ENCODE data around the gene PKP2. TPM values are rescaled to one million over a fixed set of nuclear protein-coding genes. Genes with fewer than 3 reads are reported as not detected.

Gene PKP2
- total RNA-seq, 2 donors from 2014 or later, result 0.54 to 8.8 TPM

DNA sequence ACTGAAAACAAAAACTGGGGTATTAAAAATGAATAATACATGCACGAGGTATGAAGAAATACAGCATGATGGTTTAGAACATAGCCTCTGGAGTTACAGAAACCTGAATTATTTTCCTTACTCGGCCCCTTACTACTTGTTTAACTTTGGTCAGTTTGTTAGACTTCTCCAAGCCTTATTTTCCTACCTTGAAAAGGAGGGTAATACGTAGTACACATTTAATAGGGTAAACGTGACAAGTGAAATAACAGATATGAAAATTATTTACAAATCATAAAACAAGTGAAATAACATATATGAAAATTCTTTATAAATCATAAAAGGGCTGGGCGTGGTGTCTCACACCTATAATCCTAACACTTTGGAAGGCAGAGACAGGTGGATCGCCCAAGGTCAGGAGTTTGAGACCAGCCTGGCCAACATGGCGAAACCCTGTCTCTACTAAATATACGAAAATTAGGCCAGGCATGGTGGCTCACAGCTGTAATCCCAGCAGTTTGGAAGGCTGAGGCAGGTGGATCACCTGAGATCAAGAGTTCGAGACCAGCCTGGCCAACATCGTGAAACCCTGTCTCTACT, 11.4 kb upstream of the PKP2 start:
- DNase-seq (ENCODE audit: low spot score) (no peak), ATAC-seq (ENCODE audit: insufficient number of reproducible peaks, low FRiP score, low read depth) (no peak)
- Histone ChIP-seq H3K4me3 (no peak overlapping the region), H3K9me3 (no peaks in the 10 kb centered on the region), H3K27ac (no peak overlapping the region), H3K36me3 (no peaks in the 10 kb centered on the region), H3K27me3 (replicated peaks; ENCODE audit: insufficient read depth) (no peaks in the 10 kb centered on the region), H3K4me1 (ENCODE audit: control insufficient read depth in 1 of 2, low read depth in 2 of 2) (no peaks in the 10 kb centered on the region)
- TF ChIP-seq, protein P1, sequence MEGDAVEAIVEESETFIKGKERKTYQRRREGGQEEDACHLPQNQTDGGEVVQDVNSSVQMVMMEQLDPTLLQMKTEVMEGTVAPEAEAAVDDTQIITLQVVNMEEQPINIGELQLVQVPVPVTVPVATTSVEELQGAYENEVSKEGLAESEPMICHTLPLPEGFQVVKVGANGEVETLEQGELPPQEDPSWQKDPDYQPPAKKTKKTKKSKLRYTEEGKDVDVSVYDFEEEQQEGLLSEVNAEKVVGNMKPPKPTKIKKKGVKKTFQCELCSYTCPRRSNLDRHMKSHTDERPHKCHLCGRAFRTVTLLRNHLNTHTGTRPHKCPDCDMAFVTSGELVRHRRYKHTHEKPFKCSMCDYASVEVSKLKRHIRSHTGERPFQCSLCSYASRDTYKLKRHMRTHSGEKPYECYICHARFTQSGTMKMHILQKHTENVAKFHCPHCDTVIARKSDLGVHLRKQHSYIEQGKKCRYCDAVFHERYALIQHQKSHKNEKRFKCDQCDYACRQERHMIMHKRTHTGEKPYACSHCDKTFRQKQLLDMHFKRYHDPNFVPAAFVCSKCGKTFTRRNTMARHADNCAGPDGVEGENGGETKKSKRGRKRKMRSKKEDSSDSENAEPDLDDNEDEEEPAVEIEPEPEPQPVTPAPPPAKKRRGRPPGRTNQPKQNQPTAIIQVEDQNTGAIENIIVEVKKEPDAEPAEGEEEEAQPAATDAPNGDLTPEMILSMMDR (IDR thresholded peaks at IDR 0.05), result no peak

DNA sequence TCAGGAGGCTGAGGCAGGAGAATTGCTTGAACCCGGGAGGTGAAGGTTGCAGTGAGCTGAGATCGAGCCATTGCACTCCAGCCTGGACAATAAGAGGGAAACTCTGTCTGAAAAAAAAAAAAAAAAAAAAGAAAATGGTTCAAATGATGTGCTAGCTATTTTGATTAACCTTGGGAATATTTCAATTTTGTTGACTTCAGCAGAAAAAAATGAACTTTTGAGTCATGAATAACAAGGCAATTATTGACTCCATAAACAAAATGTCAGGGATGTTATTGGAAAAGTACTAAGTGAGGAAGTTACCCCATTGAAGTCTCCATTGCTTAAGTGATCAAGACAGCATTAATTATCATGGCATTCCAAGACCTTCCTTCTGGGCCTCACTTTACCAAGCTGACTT, 10.6 kb upstream of the PKP2 start:
- no peaks in the 10 kb centered on the region for H3K9me3 ChIP-seq
- H3K27ac ChIP-seq, result no peak overlapping the region
- DNase-seq (ENCODE audit: low spot score) (no peak), ATAC-seq (ENCODE audit: insufficient number of reproducible peaks, low FRiP score, low read depth) (no peak)
- no peaks in the 10 kb centered on the region for H3K4me1 ChIP-seq (ENCODE audit: control insufficient read depth in 1 of 2, low read depth in 2 of 2)
- H3K4me3 ChIP-seq, result no peak overlapping the region
- no peaks in the 10 kb centered on the region for H3K27me3 ChIP-seq (replicated peaks; ENCODE audit: insufficient read depth)
- no peaks in the 10 kb centered on the region for H3K36me3 ChIP-seq
- TF ChIP-seq, protein P1 (IDR thresholded peaks at IDR 0.05), result no peak

DNA sequence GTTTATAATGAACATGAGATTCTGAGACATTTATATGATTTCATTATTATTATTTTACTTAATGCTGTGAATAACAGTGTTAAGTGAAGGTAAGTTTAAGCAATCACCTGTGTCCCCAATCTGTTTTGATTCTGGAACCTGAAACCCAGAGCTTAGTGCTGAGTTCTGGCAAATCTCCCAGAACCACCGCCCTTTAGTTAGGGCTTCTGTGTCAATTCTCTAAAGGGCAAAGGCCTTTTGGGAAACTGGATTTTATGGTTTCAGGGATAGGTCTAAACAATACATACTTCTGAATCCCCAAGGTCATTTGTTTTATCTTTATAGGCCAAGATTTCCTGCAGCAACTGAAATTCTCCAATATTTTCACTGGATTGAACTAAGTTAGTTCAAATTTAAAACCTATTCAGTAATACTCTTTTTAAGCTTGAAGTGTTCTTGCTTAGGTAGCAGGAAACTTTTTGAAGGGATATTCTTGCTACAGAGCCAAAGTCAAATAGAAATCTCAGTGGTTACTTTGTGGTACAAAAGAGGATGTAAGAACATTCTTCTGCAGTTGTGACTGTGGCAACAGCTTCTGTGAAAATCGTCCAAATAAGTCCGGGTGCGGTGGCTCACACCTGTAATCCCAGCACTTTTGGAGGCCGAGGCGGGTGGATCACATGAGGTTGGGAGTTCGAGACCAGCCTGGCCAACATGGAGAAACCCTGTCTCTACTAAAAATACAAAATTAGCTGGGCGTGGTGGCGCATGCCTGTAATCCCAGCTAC, 10.0 kb upstream of the PKP2 start:
- Histone ChIP-seq H3K9me3 (no peaks in the 10 kb centered on the region), H3K27me3 (replicated peaks; ENCODE audit: insufficient read depth) (no peaks in the 10 kb centered on the region), H3K27ac (no peak overlapping the region), H3K4me3 (no peak overlapping the region), H3K4me1 (ENCODE audit: control insufficient read depth in 1 of 2, low read depth in 2 of 2) (no peaks in the 10 kb centered on the region), H3K36me3 (no peaks in the 10 kb centered on the region)
- DNase-seq (ENCODE audit: low spot score) (no peak), ATAC-seq (ENCODE audit: insufficient number of reproducible peaks, low FRiP score, low read depth) (no peak)
- TF ChIP-seq, protein P1 (IDR thresholded peaks at IDR 0.05), result no peak

DNA sequence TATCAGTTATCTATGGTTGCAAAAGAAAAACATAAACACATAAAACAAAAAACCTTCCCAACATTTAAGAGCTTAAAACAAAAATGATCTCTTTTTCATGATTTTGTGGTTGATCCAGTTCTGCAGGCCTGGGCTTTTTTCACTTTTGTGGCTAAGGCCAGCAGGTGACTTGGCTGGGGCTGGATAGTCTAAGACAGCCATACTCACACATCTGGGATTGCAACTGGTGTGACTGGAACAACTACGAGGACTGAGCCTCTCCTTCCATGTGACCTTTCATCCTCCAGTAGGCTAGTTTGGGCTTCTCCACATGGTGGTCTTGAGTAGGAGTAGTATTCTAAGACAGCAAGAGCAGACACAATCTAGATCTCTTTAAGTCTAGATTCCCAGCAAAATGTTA, 7.2 kb upstream of the PKP2 start:
- Histone ChIP-seq H3K27me3 (replicated peaks; ENCODE audit: insufficient read depth) (no peaks in the 10 kb centered on the region), H3K4me3 (no peak overlapping the region), H3K36me3 (no peaks in the 10 kb centered on the region), H3K9me3 (no peaks in the 10 kb centered on the region), H3K4me1 (ENCODE audit: control insufficient read depth in 1 of 2, low read depth in 2 of 2) (no peaks in the 10 kb centered on the region), H3K27ac (no peak overlapping the region)
- ATAC-seq (ENCODE audit: insufficient number of reproducible peaks, low FRiP score, low read depth) (no peak), DNase-seq (ENCODE audit: low spot score) (no peak)
- TF ChIP-seq, protein P1 (IDR thresholded peaks at IDR 0.05), result no peak

DNA sequence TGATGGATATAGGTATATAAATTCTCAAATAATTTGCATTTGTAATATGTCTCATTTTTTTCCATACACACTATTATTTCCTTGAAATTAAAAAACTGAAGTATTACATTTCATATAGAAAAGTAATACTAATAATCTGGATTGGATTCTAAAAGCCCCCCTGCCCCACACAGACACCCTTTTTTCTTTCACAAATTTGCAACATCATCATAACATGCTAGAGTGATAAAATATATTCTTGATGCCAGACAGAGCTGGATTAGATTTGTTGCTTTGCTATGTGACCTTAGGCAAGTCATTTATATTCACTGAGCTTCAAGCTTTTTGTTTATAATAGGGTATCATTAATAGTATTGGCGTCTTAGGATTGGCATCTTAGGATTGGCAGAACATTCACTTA, 6.7 kb upstream of the PKP2 start:
- Histone ChIP-seq H3K27me3 (replicated peaks; ENCODE audit: insufficient read depth) (no peaks in the 10 kb centered on the region), H3K9me3 (no peaks in the 10 kb centered on the region), H3K4me1 (ENCODE audit: control insufficient read depth in 1 of 2, low read depth in 2 of 2) (no peaks in the 10 kb centered on the region), H3K36me3 (no peaks in the 10 kb centered on the region), H3K27ac (no peak overlapping the region), H3K4me3 (no peak overlapping the region)
- TF ChIP-seq, protein P1 (IDR thresholded peaks at IDR 0.05), result no peak
- ATAC-seq (ENCODE audit: insufficient number of reproducible peaks, low FRiP score, low read depth) (no peak), DNase-seq (ENCODE audit: low spot score) (no peak)

Measured in thoracic aorta (tissue), 2 donors.